ENCODE data around the gene CUTA. TPM values are rescaled to one million over a fixed set of nuclear protein-coding genes. Genes with fewer than 3 reads are reported as not detected.

Gene CUTA
- total and polyA plus RNA-seq, 2 of the 13 experiments (the other 11 are each of a cell fraction or from before 2014, with no cell fraction given): 170 to 180 TPM

GRCh38 chr6:33428224-33428965 lies 10.5 kb upstream of the CUTA start (continued):
- TF ChIP-seq JUNB (CRISPR knock-in tag; IDR thresholded peaks at IDR 0.05; ENCODE audit: borderline replicate concordance) (no peak), PHF20 (CRISPR knock-in tag; IDR thresholded peaks at IDR 0.05) (0 out of 2 replicates have a peak, but pooled peaks have one; percentile 8), ZNF839 (CRISPR knock-in tag; IDR thresholded peaks at IDR 0.05; ENCODE audit: borderline replicate concordance) (no peak; the same call in 1 of the 2 replicates), SCMH1 (CRISPR knock-in tag; IDR thresholded peaks at IDR 0.05; ENCODE audit: borderline replicate concordance) (no peak), HNRNPK (IDR thresholded peaks at IDR 0.05; ENCODE audit: low read depth, low read length, poor library complexity, severe bottlenecking) (peak; percentile 25), DNMT1 (CRISPR knock-in tag; IDR thresholded peaks at IDR 0.05) (peak; percentile 62; the same call in 1 of the 2 replicates), LBX2 (CRISPR knock-in tag; IDR thresholded peaks at IDR 0.05; ENCODE audit: borderline replicate concordance) (peak; percentile 81; the same call in 1 of the 2 replicates), E2F5 (CRISPR knock-in tag; conservative IDR thresholded peaks at IDR 0.05) (peak; percentile 43; the same call in 1 of the 2 replicates), ZNF280B (CRISPR knock-in tag; IDR thresholded peaks at IDR 0.05; ENCODE audit: borderline replicate concordance) (0 out of 2 replicates have a peak, but pooled peaks have one; percentile 50), KLF12 (CRISPR knock-in tag; IDR thresholded peaks at IDR 0.05; ENCODE audit: borderline replicate concordance) (0 out of 2 replicates have a peak, but pooled peaks have one; percentile 15), USF2 (IDR thresholded peaks at IDR 0.05; ENCODE audit: low read depth, low read length) (no peak), USF2 (CRISPR knock-in tag; IDR thresholded peaks at IDR 0.05; ENCODE audit: borderline replicate concordance) (no peak), ZZZ3 (CRISPR knock-in tag; IDR thresholded peaks at IDR 0.05; ENCODE audit: borderline replicate concordance) (0 out of 2 replicates have a peak, but pooled peaks have one; percentile 26), PPARG (CRISPR knock-in tag; conservative IDR thresholded peaks at IDR 0.05) (no peak), CREM (IDR thresholded peaks at IDR 0.05) (no peak), CREM (CRISPR knock-in tag; IDR thresholded peaks at IDR 0.05) (no peak), NFKB2 (CRISPR knock-in tag; IDR thresholded peaks at IDR 0.05; ENCODE audit: borderline replicate concordance) (peak; percentile 73; the same call in 1 of the 2 replicates), ZNF460 (CRISPR knock-in tag; IDR thresholded peaks at IDR 0.05; ENCODE audit: borderline replicate concordance) (no peak), ARHGAP35 (CRISPR knock-in tag; IDR thresholded peaks at IDR 0.05; ENCODE audit: borderline replicate concordance) (no peak), POGZ (CRISPR knock-in tag; IDR thresholded peaks at IDR 0.05) (no peak), GTF3A (CRISPR knock-in tag; conservative IDR thresholded peaks at IDR 0.05) (no peak), TMF1 (CRISPR knock-in tag; IDR thresholded peaks at IDR 0.05; ENCODE audit: low read depth) (0 out of 2 replicates have a peak, but pooled peaks have one; percentile 52), ZNF160 (CRISPR knock-in tag; IDR thresholded peaks at IDR 0.05) (no peak), ZNF430 (CRISPR knock-in tag; IDR thresholded peaks at IDR 0.05) (no peak), ASH2L (IDR thresholded peaks at IDR 0.05; ENCODE audit: insufficient read length, low read depth, low read length) (no peak)

Data from HepG2 (cell line).